Choroid plexus epithelial cell (primary cell): ENCODE results near the gene SYPL1.

Source experiments
- DNase-seq: peaks from one replicate; pipeline ENCODE4 v3.0.0-alpha.2; 2010; ENCODE audit warnings: low read depth
- H3K4me3 ChIP-seq: 2 replicates; pipeline ENCODE4 v1.5.1; 2011; ENCODE audit warnings: low read depth, mild to moderate bottlenecking, control low read depth, low read length, moderate library complexity
- TF ChIP-seq, protein P1 (sequence below): conservative IDR thresholded peaks from 2 replicates; pipeline ENCODE4 v1.5.1; 2011; ENCODE audit warnings: low read depth, mild to moderate bottlenecking, control low read depth, inconsistent platforms, low read length, moderate library complexity

Gene SYPL1

DNA sequence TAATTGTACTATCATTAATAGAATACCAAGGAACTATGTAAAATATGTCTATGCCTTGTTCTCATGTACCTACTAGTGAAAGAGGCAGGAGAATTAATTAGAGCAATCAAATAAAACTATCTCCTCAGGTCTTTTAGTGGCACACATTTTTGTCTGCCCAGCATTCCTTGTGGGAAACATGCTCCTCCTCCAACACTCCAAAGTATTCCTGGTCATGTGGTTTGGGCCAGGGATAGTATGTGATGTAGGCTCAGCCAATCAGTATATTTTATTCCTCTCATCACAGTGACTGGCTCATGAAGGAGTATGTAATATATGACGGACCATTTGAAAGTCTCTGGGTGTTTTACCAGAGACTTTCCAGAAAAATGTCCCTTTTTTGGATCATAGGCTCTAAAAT is 16.7 kb upstream of the SYPL1 start:
- DNase-seq = no peak
- no peak overlapping the region for H3K4me3 ChIP-seq
- TF ChIP-seq, protein P1, sequence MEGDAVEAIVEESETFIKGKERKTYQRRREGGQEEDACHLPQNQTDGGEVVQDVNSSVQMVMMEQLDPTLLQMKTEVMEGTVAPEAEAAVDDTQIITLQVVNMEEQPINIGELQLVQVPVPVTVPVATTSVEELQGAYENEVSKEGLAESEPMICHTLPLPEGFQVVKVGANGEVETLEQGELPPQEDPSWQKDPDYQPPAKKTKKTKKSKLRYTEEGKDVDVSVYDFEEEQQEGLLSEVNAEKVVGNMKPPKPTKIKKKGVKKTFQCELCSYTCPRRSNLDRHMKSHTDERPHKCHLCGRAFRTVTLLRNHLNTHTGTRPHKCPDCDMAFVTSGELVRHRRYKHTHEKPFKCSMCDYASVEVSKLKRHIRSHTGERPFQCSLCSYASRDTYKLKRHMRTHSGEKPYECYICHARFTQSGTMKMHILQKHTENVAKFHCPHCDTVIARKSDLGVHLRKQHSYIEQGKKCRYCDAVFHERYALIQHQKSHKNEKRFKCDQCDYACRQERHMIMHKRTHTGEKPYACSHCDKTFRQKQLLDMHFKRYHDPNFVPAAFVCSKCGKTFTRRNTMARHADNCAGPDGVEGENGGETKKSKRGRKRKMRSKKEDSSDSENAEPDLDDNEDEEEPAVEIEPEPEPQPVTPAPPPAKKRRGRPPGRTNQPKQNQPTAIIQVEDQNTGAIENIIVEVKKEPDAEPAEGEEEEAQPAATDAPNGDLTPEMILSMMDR = no peak

DNA sequence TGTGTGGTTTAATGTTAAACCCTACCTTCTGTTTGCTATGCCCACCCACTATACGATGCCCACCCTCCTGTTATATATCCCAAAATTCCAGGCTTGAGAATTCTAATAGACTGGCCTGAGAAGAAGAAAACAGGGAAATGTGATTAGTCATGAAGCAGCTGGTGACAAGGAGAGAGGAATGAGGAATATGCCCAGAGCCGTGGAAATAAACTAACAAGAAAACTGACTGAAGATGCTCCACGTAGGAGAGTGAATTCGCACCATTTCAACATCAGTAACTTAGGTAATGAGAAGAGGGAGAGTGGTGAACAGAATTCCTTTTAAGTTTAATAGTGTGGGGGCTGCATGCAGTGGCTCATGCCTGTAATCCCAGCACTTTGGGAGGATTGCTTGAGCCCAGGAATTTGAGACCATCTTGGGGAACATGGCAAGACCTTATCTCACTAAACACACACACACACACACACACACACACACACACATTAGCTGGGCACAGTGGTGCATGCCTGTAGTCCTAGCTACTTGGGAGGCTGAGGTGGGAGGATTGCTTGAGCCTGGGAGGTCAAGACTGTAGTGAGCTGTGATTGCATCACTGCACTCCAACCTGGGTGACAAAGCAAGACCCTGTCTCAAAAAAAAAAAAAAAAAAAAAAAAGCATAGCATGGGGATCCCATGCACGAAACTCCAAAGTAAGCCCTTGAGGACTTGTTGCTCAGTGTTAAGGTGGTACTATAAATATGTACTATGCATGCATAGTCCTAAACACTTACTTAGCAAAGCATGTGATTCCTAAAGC is 16.1 kb upstream of the SYPL1 start:
- TF ChIP-seq, protein P1 = no peak
- no peak overlapping the region for H3K4me3 ChIP-seq
- peak; percentile 34 for DNase-seq

DNA sequence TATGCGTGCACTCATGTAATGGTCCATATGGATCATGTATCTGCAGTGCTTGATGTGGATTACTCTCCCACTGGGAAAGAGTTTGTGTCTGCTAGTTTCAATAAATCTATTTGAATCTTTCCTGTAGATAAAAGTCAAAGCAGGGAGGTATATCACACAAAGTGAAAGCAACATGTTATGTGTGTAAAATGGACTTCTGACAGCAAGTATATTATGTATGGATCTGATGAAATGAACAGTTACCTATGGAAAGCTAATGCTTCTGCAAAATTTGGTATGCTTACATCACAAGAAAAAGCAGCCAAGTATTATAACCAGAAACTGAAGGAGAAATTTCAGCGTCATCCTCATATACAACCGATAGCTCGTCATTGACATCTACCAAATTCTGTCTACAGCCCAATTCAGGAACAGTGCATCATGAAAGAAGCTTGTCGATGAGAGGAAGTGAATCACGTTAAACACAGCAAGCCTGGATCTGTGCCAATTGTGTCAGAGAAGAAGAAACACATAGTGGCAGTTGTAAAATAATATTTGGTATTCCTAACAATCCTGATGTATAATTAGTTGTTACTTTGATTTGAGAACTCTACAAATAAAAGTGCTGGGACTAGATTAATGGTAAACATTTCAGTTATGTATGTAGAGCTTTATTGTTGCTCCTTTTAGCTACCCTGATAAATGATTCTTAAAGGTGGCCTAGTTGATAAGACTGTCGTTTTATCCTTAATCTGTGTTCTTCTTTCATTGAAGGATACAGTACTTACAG is 14.2 kb upstream of the SYPL1 start:
- peak; percentile 78 for DNase-seq
- TF ChIP-seq, protein P1 = no peak
- peak overlapping the region; percentile 3 for H3K4me3 ChIP-seq

DNA sequence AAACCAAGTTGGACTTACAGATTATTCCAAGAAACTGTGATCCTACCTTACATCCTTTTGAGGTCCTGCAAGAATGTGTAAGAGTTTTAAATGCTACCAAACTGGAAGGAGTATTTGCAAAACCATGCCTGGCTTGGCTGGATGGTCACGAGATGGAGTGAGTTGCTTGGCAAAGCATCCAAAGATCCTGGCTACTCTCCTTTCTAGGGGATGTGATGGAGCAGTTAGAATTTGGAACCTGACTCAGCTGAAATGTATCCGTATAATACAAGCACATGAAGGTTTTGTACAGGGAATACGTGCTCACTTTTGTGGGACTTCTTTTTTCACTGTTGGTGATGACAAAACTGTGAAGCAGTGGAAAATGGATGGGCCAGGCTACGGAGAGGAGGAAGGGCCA is 13.3 kb upstream of the SYPL1 start:
- no peak overlapping the region for H3K4me3 ChIP-seq
- DNase-seq = no peak
- TF ChIP-seq, protein P1 = no peak

- TF ChIP-seq, protein P1 = no peak
- no peak overlapping the region for H3K4me3 ChIP-seq
- no peak for DNase-seq
Measured at GRCh38 chr7:106124186-106124585, 12.1 kb upstream of the SYPL1 start.

DNA sequence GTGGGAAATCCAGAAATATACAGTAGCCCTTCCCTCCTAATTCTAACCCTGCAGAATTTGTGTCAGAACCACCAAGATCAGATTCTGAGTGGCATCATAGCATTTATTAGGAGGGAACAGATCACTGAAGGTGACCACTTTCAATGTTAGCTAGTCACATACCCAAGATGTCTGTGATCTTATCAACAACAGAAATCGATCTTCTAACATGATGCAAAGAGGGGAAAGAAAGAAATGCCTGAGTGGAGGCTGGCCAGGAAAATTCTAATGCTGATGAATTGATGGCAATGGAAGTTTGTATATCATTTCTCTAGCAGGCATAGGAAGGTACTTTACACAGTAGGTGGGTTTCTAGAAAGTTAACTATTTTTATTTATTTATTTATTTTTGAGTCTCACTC is 10.6 kb upstream of the SYPL1 start:
- TF ChIP-seq, protein P1 = no peak
- no peak for DNase-seq
- no peak overlapping the region for H3K4me3 ChIP-seq
